Suprapubic skin (tissue), 4 donors: ENCODE results near the gene CFAP77.

Experiments used
- EP300 ChIP-seq: sonication (generic); formaldehyde crosslinking; IDR thresholded peaks from one replicate; pipeline ENCODE4 v1.6.1; 2017; ENCODE audit warnings: antibody characterized with exemption
- POLR2A ChIP-seq, 2 donors: fragments of 450-650 bp; IDR thresholded peaks; one replicate each; pipeline ENCODE4 v1.6.1; 2017; ENCODE audit warnings: antibody characterized with exemption in 2 of 2, mild to moderate bottlenecking in 2 of 2, moderate library complexity in 2 of 2
- POLR2AphosphoS5 ChIP-seq, 3 donors: sonication (generic); formaldehyde crosslinking; IDR thresholded peaks; one replicate each; pipeline ENCODE4 v1.6.1; 2017; ENCODE audit warnings: antibody characterized with exemption in 3 of 3
- TF ChIP-seq, protein P1 (sequence below), 2 donors: fragments of 200-600 bp in 1 of 2; fragments of 450-650 bp in 1 of 2; sonication (generic) in 1 of 2; IDR thresholded peaks; one replicate each; pipeline ENCODE4 v1.5.1; 2016 to 2019; ENCODE audit warnings: antibody characterized with exemption in 2 of 2, mild to moderate bottlenecking in 1 of 2, moderate library complexity in 1 of 2

DNA sequence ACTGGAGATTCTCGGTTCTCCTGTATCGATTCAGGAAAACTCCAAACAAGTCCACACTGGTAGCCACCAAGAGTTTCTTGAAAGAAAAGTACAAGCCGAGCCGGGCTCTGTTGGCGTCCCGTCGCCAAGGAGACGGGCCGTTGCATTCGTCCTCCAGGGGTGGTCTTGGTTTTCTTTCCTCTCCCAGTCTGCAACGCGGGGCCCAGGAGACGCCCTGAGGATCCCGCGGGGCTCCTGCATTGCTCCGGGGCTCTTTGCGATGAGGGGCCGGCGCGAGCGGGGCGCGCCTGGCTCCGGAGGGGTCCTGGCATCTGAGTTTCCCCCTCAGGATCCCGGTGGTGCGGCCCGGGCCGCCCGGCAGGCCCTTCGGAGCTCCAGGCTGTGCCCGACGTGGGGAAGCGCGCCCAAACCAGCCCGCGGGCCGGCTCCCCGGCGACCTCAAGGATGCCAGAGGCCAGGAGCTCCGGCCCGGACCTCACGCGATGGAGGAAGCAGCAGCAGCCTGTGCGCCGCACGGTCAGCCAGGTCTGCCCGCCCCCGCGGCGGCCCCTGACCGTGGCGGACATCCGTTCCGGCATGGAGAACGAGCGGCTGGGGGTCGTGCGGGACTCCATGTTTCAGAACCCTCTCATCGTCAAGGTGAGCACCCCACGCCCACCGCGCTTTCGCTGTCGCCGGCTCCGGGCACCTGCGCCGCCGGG, at the start of gene CFAP77:
- TF ChIP-seq, protein P1, sequence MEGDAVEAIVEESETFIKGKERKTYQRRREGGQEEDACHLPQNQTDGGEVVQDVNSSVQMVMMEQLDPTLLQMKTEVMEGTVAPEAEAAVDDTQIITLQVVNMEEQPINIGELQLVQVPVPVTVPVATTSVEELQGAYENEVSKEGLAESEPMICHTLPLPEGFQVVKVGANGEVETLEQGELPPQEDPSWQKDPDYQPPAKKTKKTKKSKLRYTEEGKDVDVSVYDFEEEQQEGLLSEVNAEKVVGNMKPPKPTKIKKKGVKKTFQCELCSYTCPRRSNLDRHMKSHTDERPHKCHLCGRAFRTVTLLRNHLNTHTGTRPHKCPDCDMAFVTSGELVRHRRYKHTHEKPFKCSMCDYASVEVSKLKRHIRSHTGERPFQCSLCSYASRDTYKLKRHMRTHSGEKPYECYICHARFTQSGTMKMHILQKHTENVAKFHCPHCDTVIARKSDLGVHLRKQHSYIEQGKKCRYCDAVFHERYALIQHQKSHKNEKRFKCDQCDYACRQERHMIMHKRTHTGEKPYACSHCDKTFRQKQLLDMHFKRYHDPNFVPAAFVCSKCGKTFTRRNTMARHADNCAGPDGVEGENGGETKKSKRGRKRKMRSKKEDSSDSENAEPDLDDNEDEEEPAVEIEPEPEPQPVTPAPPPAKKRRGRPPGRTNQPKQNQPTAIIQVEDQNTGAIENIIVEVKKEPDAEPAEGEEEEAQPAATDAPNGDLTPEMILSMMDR (IDR thresholded peaks at IDR 0.05): no peak
- TF ChIP-seq POLR2AphosphoS5 (IDR thresholded peaks at IDR 0.05) (no peak), POLR2A (IDR thresholded peaks at IDR 0.05) (no peak), EP300 (no peak)
